GM04503 (cell line): ENCODE results near the gene CNMD.
A peak's percentile ranks its signal among the peaks of the same experiment; 100 is the strongest.
"Not testable (repeated sequence)": the region's sequence is repeated elsewhere in the genome, so short reads cannot be mapped to it uniquely, and the experiment has no call there.

Experiments
- DNase-seq: peaks from one replicate; pipeline ENCODE4 v3.0.0-alpha.2; 2012; ENCODE audit warnings: low read depth

The CNMD gene

GRCh38 chr13:52743988-52744387 is 4.4 kb upstream of the CNMD start:
- DNase-seq, result no peak

- DNase-seq, result no peak
These were observed 3.9 kb upstream of the CNMD start for GRCh38 chr13:52743569-52743968.

GRCh38 chr13:52738719-52739467 is 727 bp downstream of the CNMD start:
- DNase-seq, result no peak

GRCh38 chr13:52737965-52738364 is 1.7 kb downstream of the CNMD start:
- no peak for DNase-seq

- DNase-seq, result no peak
These were observed 2.2 kb downstream of the CNMD start for GRCh38 chr13:52737451-52737850.

- DNase-seq, result no peak
These were observed 2.7 kb downstream of the CNMD start for GRCh38 chr13:52736891-52737290.

GRCh38 chr13:52734075-52734623 is 5.5 kb downstream of the CNMD start:
- DNase-seq, result no peak

GRCh38 chr13:52726258-52726657 is 13.4 kb downstream of the CNMD start:
- DNase-seq, result no peak

- no peak for DNase-seq
These were observed 14.3 kb downstream of the CNMD start for GRCh38 chr13:52725302-52725701.

GRCh38 chr13:52723181-52723580 is 16.4 kb downstream of the CNMD start:
- no peak for DNase-seq

GRCh38 chr13:52721356-52721755 is 18.3 kb downstream of the CNMD start:
- not testable (repeated sequence) for DNase-seq

GRCh38 chr13:52720904-52721303 is 18.7 kb downstream of the CNMD start:
- DNase-seq, result not testable (repeated sequence)

- no peak for DNase-seq
These were observed 25.7 kb downstream of the CNMD start for GRCh38 chr13:52713894-52714293.

- no peak for DNase-seq
These were observed 27.2 kb downstream of the CNMD start for GRCh38 chr13:52712385-52712784.

- DNase-seq, result no peak
These were observed 28.3 kb downstream of the CNMD start for GRCh38 chr13:52711286-52711685.

- DNase-seq, result not testable (repeated sequence)
These were observed 31.4 kb downstream of the CNMD start for GRCh38 chr13:52708266-52708665.

GRCh38 chr13:52707375-52707774 is 32.2 kb downstream of the CNMD start:
- no peak for DNase-seq

- no peak for DNase-seq
These were observed 33.5 kb downstream of the CNMD start for GRCh38 chr13:52706081-52706480.

- DNase-seq, result no peak
These were observed 36.1 kb downstream of the CNMD start for GRCh38 chr13:52703482-52703881.

GRCh38 chr13:52701728-52702465 is 37.7 kb downstream of the CNMD start:
- DNase-seq, result no peak

GRCh38 chr13:52696566-52696965 is 43.1 kb downstream of the CNMD start:
- no peak for DNase-seq

- peak; percentile 17 for DNase-seq
These were observed 43.8 kb downstream of the CNMD start for GRCh38 chr13:52695856-52696255.

- no peak for DNase-seq
These were observed 53.2 kb downstream of the CNMD start for GRCh38 chr13:52686376-52686775.
